ENCODE results near the gene OBSCN.

OBSCN gene

DNA sequence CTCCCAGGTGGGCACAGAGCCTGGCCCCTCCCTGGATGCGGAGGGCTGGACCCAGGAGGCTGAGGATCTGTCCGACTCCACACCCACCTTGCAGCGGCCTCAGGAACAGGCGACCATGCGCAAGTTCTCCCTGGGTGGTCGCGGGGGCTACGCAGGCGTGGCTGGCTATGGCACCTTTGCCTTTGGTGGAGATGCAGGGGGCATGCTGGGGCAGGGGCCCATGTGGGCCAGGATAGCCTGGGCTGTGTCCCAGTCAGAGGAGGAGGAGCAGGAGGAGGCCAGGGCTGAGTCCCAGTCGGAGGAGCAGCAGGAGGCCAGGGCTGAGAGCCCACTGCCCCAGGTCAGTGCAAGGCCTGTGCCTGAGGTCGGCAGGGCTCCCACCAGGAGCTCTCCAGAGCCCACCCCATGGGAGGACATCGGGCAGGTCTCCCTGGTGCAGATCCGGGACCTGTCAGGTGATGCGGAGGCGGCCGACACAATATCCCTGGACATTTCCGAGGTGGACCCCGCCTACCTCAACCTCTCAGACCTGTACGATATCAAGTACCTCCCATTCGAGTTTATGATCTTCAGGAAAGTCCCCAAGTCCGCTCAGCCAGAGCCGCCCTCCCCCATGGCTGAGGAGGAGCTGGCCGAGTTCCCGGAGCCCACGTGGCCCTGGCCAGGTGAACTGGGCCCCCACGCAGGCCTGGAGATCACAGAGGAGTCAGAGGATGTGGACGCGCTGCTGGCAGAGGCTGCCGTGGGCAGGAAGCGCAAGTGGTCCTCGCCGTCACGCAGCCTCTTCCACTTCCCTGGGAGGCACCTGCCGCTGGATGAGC is 164.5 kb downstream of the OBSCN start:
- DNase-seq = no peak

DNA sequence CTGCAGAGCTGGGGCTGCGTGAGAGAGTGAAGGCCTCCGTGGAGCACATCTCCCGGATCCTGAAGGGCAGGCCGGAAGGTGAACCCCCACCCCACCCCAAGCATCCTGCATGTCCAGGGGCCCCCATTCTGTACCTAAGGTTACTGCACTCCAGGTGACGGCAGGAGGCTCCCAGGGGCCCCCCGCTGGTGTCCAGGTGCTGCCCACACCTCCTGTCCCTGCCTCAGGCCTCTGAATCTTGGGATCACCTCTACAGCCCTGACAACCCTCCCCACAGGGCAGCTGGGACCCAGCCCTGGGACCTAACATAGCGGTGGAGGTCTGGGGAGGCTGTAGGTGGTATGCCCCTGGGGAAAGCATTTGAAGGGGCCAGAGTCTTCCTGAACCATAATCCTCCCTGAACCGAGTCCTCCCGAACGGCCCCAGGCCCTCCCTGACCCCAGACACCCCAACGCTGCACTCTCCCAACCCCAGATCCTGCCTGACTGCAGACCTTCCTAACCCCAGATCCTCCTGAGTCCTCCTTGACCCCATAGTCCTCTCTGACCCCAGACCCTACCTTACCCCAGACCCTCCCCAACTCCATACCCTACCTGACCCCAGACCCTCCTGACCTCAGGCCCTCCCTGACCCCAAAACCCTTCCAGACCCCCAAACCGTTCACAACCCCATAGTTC is 165.3 kb downstream of the OBSCN start:
- no peak for DNase-seq

DNA sequence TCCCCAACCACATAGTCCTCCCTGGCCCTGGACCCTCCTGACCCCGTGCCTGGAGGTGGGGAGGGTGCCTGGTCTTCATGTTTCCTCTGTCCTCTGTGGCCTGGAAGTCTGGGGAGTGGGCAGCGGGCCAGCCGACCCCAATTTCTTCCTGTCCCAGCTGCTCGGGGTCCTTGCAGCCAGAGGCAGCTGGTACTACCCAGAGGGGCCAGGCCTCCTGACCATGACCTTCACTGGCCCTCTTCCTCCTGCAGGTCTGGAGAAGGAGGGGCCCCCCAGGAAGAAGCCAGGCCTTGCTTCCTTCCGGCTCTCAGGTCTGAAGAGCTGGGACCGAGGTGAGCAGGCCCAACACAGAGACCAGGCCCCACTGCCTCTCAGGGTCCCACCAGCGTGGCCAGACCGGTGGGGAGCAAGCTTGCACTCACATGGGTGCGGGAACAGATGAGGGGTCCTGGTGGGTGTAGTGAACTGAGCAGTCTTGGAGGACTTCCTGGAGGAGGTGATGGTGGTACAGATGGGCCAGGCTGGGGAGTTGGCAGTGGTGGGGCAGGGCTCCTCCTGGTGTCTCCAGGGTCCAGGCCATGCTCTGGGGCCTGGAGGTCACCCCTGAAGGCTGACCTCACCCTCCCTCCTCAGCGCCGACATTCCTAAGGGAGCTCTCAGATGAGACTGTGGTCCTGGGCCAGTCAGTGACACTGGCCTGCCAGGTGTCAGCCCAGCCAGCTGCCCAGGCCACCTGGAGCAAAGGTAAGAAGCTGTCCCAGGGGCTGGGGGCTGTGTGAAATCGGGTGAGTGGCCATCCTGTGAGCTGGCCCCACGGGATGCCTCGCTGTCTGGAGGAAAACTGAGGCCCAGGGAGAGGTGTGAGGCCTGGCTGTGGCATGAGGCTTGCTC is 166.1 kb downstream of the OBSCN start:
- peak; percentile 0 for DNase-seq

DNA sequence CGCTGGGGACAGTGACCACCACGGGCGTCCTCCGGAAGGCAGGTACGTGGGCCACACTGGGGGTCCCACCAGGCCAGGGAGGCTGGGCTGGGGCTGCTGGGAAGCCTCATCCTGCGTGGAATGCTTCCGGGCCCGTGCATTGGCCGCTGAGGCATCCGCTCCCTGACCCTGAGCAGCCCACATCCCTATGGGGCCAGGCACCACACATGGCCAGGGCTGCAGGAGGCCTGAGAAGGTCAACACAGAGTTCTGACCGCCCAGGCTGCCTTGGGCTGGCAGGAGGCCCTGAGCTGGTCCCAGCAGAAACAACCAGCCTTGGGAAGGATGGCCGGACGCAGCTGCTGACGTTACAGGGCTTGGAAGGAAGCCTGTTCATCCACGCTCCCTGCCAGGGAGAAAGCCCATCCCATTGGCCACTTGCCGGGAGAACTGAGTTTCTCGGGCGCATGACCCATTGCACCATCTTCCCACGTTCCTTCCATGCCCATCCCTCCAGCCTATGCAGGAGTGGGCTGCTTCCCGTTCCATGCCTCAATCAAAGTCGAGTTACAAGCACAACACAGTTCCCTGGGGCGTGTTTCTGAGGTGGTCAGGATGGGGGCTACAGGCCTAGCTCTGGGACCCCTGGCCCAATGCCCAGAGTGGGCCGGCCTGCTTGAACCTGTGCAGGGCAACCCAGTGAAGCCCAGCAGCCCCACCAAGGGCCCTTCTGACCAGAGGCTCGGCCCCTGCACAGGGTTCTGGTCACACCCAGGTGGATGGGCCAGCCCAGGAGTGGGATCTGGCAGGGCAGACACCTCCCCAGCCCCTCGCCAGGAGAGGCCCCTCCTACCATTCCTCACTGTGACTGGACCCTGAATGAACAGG is 167.1 kb downstream of the OBSCN start:
- no peak for DNase-seq

DNA sequence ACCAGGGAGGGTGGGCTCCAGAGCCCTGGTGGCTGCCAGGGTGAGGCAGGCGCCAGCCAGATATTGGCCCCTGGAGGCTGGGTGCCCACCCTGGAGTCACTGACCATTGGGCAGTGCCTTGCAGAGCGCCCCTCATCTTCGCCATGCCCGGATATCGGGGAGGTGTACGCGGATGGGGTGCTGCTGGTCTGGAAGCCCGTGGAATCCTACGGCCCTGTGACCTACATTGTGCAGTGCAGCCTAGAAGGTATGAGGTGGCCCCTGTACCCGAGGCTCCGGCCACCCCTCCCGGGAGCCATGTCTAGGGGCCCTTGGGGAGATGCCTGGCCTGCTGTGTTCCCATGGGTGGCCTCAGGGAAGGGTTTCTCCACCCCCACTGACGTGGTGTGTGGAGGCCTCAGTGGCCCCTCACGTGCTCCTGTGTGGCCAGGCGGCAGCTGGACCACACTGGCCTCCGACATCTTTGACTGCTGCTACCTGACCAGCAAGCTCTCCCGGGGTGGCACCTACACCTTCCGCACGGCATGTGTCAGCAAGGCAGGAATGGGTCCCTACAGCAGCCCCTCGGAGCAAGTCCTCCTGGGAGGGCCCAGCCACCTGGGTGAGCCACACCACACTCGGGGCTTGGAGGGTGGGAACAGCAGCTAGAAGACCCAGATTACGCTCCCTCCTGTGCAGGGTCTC is 167.9 kb downstream of the OBSCN start:
- no peak for DNase-seq

DNA sequence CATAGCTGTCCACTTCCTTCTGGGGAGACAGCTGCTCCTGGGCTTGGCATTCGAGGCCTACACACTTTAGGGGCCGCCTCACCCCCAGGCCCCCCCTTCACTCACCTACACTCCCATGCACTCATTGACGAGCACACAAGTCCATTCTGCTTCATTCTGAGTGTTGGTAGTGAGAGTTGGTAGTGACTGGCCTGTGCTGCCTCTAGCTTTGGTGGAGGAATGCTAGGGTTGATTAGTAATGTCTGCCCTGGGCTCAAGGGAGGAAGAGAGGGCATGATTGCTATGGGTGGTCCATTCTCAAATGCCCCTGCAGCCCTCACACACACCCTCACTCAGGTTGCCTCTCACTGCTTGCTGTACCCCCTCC is 168.4 kb downstream of the OBSCN start:
- no peak for DNase-seq

DNA sequence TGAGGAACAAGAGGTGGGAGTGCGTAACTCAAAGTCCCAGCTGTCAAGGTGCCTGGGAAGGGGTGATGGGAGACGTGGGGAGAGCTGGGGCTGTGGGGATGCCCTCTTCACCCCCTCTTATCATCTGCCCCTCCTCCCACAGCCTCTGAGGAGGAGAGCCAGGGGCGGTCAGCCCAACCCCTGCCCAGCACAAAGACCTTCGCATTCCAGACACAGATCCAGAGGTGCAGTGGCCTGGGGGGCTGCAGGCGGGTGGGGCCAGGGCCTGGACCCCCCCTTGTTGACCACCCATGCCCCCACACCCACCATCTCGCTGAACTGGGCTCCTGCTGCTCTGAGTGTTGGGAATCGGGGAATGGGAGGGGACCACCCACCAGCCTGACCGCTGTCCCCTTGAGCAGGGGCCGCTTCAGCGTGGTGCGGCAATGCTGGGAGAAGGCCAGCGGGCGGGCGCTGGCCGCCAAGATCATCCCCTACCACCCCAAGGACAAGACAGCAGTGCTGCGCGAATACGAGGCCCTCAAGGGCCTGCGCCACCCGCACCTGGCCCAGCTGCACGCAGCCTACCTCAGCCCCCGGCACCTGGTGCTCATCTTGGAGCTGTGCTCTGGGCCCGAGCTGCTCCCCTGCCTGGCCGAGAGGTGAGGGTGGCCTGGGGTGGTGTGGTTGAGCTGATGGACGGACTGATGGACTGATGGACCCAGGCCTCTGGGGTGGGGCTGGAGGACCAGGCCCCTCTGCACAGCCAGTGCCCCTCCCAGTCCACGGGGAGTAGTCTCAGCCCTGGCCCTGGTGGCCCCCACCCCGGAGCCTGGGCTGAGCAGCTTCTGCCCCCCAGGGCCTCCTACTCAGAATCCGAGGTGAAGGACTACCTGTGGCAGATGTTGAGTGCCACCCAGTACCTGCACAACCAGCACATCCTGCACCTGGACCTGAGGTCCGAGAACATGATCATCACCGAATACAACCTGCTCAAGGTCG is 169.1 kb downstream of the OBSCN start:
- no peak for DNase-seq

DNA sequence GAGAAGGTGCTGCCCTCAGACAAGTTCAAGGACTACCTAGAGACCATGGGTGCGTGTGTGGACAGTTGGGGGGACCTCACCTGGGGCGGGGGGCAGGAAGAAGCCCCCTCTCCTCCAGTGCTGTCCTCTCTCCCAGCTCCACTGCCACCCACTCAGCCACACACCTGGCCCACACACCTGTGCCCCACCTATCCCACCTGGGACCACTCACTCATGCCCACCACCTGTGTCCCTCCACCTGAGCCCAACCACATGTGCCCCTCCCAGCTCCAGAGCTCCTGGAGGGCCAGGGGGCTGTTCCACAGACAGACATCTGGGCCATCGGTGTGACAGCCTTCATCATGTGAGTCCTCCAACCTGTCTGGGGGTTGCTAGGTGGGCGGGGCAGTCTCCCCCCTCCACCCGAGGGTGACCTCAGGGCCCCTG is 169.8 kb downstream of the OBSCN start:
- DNase-seq = no peak

DNA sequence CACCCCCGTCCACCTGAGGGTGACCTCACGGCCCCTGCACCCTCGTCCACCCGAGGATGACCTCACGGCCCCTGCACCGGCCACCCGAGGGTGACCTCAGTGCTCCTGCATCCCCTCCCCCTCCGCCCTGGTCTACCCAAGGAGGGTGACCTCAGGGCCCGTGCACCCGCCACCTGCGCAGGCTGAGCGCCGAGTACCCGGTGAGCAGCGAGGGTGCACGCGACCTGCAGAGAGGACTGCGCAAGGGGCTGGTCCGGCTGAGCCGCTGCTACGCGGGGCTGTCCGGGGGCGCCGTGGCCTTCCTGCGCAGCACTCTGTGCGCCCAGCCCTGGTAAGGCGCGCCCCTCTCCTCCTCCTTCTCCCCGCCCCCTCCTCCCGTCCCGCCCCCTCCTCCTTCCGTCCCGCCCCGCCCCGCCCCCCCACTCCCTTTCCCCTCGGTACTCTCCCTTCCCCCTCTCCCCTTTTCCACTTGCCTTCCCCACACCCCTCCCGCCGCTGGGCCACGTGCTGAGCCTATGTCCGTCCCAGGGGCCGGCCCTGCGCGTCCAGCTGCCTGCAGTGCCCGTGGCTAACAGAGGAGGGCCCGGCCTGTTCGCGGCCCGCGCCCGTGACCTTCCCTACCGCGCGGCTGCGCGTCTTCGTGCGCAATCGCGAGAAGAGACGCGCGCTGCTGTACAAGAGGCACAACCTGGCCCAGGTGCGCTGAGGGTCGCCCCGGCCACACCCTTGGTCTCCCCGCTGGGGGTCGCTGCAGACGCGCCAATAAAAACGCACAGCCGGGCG is 170.4 kb downstream of the OBSCN start:
- DNase-seq = peak; percentile 68

DNA sequence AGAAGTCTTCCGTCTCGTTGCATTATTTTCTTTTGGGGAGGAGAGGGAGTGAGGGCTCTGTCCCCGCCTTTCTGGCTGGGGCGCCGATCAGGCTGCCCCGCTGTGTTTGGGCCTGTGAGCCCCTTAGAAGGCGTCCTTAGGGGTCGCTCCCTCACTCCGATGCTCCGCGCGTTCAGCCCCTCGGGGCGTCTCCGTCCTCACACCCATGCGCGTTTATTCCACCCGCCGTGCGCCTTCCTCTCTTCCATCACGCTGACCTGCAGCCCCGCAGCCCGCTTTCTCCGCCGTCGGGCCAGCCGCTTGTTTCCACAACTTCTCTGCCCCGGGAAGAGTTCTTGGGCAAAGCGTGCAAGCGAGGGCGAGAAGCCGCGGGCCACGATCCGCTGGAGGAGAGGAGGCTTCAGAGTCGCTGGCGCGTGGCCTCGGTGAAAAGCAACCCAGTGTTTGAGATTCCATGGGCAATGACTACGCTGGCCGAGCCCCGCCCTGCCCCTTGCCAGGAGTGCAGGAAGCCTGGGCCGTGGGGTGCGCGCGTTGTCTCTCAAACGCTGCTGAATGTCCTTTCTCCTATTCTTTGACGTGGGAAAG is 171.1 kb downstream of the OBSCN start:
- no peak for DNase-seq

DNA sequence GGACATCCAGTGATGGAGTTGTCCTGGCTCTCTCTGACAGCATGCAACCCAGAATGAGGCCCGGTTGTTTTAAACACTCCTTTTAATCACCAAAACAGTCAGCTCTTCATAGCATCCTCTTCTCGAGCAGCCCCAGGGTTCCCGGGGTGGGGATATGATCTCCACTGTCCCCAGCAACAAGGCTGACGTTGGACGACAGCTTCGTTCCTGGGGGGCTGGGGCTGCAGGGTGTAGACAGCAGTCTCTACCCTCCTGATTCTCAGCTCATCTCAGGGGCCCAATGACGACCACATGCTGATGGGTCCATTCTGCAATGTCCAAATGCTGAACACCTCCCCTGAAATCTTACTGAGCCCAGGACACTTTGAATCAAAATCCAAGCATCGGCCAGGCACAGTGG is 171.8 kb downstream of the OBSCN start:
- peak; percentile 0 for DNase-seq

DNA sequence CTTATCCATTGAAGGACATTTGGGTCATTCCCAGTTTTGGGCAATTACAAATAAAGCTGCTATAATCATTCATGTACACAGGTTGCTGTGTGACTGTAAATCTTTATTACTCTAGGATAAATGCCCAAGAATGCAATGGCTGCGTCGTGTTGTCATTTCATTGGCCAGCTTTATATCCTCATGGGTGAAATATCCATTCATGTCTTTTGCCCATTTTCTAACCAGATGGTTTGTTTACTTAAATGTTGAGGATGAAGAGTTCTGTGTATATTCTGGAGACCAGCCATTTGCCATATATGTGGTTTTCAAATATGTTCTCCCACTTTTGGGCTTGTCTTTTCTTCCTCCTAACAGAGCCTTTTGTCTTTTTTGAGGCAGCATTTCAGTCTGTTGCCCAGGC is 173.5 kb downstream of the OBSCN start:
- DNase-seq = no peak

DNA sequence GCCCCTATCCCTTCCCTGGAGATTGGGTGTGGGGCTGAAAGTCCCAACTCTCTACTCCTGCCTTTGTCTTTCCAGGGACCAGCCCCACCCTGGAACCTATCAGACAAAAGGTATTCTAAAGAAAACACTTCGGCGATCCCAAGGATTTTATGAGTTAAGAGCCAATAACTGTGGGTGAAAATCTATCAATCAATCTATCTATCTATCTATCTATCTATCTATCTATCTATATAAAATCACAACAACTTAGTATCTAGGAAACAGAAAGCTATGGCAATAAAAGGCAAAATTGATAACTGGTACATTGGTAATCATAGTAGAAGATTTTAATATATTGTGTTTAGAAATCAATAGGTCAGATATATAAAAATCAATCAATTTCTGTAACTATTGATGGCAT is 175.9 kb downstream of the OBSCN start:
- DNase-seq = no peak

DNA sequence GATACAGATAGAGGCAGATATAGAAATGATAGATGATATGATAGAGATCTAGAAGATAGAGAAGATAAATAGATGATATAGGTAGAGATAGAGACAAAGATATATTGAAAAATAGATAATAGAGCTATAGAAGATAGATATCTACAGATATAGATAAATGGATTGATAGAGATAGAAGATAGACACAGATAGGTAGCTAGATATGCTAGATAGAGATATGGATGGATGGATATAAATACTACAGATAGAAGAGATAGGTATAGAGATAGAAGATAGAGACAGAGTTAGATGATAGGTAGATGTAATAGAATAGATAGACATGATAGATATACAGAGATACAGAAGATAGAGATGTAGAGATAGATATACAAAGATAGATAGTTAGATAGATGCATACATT is 177.4 kb downstream of the OBSCN start:
- no peak for DNase-seq

DNA sequence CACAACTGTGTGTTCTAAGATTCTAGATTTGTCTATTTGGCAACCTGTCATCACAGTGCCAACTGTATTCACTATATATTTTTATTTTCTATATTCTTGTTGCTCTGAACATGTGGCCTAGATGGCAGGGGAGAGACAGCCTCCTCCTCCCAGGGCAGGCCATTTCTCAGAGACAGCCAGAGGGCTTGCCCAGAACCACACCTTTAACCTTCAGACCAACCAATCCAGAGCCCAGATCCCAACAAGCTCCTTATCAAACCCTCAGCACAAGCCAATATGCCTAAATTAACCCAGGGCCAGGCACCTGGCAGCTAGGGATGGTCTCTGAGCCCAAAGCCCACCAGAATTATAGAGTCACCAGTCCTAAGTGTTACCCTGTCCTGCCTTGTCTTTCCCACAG is 179.5 kb downstream of the OBSCN start:
- no peak for DNase-seq

DNA sequence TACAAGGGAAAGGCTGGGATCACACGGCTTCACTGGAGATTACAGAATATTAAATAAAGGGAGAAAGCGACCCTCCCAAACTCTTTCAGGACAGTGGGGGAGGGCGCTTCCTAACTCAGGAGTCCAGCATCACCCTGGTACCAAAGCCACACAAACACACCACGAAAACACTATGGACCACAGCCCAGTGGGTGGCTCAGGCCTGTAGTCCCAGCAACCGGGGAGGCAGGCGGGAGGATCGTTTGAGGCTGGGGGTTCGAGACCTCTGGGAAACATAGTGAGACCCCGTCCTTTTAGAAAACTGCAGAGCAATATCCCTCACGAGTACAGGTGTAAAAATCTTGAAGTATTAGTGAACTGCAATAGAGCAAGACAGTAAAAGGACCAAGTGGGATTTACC is 182.8 kb downstream of the OBSCN start:
- no peak for DNase-seq

DNA sequence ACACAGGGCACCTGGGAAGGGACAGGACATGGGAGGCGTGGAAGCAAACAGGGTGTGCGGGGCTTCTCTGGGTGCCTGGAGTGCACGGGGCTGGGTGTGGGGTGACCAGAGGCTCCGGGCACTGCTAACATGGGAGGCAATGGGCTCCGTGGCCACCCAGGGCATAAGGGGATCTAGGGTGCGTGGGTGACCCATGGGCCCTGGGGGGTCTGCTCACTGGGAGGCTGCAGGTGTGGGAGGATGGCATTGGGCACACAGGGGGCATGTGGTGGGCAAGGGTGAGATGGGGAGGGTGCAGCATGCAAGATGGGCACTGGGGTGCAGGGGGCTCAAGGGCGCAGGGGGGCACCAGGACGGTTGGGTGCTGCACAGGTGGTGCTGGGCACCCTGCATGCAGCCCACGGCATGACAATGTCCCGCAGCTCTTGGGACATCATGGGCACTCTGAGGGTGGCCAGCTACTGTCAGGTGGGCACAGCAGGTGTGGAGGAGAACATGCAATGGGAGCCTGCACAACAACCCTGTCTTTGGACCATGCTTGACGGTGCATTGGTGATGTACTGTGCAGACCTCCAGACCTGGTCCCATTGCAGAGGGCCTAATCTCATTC is 183.7 kb downstream of the OBSCN start:
- no peak for DNase-seq

DNA sequence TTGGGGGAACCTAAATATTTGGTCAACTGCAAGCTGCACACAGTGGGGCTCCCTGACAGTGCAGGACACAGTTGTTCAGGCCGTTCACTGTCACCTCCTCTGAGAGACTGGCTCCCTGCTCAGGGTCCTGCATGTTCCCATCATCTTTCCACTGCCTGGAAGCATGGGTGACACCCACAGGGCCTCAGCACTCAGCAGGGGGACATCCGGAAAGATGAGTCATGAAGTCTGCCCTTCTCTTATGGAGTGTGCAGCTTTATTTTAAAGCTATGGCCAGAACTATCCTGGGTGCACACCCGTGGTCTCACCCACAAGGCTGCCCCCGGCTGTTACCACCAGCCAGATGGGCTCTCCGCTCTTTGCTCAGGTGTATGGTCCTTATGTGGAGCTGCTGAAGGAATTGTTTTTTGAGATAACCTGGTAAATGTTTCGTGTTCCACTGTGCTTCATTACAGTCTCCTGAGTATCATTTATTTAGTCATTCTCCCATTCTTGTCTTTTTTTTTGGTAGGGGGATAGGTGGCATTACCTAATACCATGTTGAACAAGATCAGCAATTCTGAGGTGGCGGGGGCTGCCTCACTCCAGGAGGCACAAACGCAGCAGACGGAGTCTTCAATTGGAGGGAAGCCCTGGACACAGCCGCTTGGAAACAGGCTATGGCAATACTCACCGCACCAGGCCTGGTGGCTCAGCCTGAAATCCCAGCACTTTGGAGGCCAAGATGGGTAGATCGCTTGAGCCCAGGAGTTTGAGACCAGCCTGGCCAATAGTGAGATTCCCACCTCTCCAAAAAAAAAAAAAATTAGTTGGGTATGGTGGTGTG is 184.5 kb downstream of the OBSCN start:
- DNase-seq = no peak

All from stimulated activated CD4-positive, alpha-beta T cell treated with anti-CD3 and anti-CD28 coated beads, Interleukin-1b, Interleukin-23, amount 100 ng/mL, for 48 hours (primary cell).